ENCODE data around the gene ANKLE1. TPM values are rescaled to one million over a fixed set of nuclear protein-coding genes. Genes with fewer than 3 reads are reported as not detected.
A peak's percentile ranks its signal among the peaks of the same experiment; 100 is the strongest.

The ANKLE1 gene
- total and polyA plus RNA-seq, 2 donors (not counting 3 experiments of a cell fraction or from before 2014, with no cell fraction given) = 1.9 to 3.1 TPM

DNA sequence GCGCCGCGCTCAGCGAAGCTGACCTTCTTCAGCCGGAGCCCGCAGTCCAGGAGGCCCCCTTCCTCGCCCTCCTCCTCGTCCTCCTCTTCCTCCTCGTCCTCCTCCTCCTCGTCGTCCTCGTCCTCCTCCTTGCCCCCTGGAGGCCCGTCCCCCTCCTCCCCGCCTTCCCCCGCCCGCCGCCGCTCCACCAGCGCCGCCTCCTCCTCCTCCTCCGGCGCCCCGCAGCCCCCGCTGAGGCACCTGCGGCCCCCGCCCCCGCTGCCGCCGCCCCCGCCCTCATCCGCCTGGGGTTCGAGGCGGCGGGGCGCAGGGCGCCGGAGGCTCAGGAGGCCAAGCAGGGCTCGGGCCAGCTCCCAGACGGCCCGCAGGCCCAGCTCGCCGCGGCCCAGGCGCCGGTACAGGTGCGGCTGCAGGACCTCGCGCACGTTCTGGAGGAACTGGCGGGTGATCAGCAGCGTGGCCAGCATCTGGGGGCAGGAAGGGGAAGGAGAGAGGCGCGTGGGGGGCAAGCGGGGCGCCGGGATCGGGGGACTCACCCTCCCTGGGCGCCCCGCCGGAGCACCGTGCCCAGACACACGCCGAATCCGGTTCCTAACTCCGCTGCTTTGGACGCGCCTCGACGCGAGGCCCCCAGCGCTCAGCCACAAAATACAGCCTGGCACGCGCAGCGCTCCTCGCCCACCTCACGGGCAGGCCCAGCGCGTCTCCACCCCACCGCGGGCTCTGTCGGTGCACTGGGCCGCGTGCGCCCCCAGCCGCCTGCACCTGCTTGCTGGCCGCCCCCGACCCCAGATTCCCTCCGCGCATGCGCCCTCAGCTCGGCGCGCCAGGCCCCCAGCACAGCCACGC lies 47.0 kb downstream of the ANKLE1 start:
- CTCF ChIA-PET = interaction anchor here (0.5 to 2.5 kb wide), 6 partner anchors 20 to 109 kb away, joined by 3 to 16 read pairs (median 3); partner anchors contain the start of genes DDA1 and MRPL34
- TF ChIP-seq EZH2 (IDR thresholded peaks at IDR 0.05; ENCODE audit: borderline replicate concordance, low read depth, low read length, severe bottlenecking) = peak; percentile 59
- no peak for TF ChIP-seq CTCF (IDR thresholded peaks at IDR 0.05; ENCODE audit: extremely low read depth in 1 of 2, insufficient read depth in 1 of 2, low read depth in 1 of 2, low read length in 2 of 2)
- peaks cover 10% of the 10 kb centered on the region for H3K4me1 ChIP-seq (ENCODE audit: control insufficient read depth, extremely low read depth, insufficient read depth, low read length)
- no TSS peak for BruUV-seq (replicated peaks)
- peak overlapping the region; percentile 15 to 24 (median 18) for H3K4me3 ChIP-seq (replicated peaks in 1 of 3; ENCODE audit: insufficient read depth in 1 of 3, low read depth in 1 of 3, low read length in 3 of 3)
- POLR2A ChIA-PET = interaction anchor here (0.6 kb wide), 1 partner anchor 20 kb away, joined by 9 read pairs; the partner anchor contains the start of gene DDA1
- peaks cover 4 to 19% of the 10 kb centered on the region in 2 experiments for H3K27me3 ChIP-seq (ENCODE audit: control insufficient read depth in 2 of 2, insufficient read depth in 2 of 2, low read length in 2 of 2)
- no peaks in the 10 kb centered on the region for H3K79me2 ChIP-seq (ENCODE audit: control insufficient read depth, insufficient read depth, low read length)
- no peak overlapping the region for H3K27ac ChIP-seq (ENCODE audit: insufficient read depth, low read depth, low read length)
- intact Hi-C loops (cut with micrococcal nuclease) = no loop called here
- no peaks in the 10 kb centered on the region for H3K9me3 ChIP-seq (replicated peaks; ENCODE audit: control insufficient read depth, insufficient read depth, low read length)
- H3K4me2 ChIP-seq (ENCODE audit: insufficient read depth, low read length) = peak overlapping the region; percentile 44
- H3K9ac ChIP-seq (replicated peaks; ENCODE audit: extremely low read depth, insufficient read depth, low read length) = no peak overlapping the region
- H4K20me1 ChIP-seq (replicated peaks; ENCODE audit: control insufficient read depth, extremely low read depth, insufficient read depth, low read length) = no peaks in the 10 kb centered on the region
- no peak for DNase-seq (ENCODE audit: low read depth, low spot score)
- no peaks in the 10 kb centered on the region for H3K9me1 ChIP-seq (replicated peaks; ENCODE audit: control insufficient read depth, extremely low read depth, insufficient read depth, low read length)
- no peaks in the 10 kb centered on the region for H3K36me3 ChIP-seq (ENCODE audit: control insufficient read depth in 2 of 2, extremely low read depth in 1 of 2, insufficient read depth in 2 of 2, low read length in 2 of 2)
- peak overlapping the region; percentile 47 for H2AFZ ChIP-seq (ENCODE audit: low read depth, low read length)
- FAIRE-seq = no peak
- dilution Hi-C loops (cut with MboI; ENCODE audit: extremely low pct_ligation_motif_present, low sequenced_read_pairs) = no loop called here
